Body of pancreas (tissue), 4 donors: ENCODE measurements around the gene RBMS3. TPM values are rescaled to one million over a fixed set of nuclear protein-coding genes. Genes with fewer than 3 reads are reported as not detected.

Source experiments
- ATAC-seq: fragments of 150-250 bp; one replicate; pipeline ENCODE4 v1.9.1; 2016
- DNase-seq, 4 donors: peaks; one replicate each; pipeline ENCODE4 v3.0.0-alpha.2; 2019
- H3K27ac ChIP-seq, 4 donors: fragments of 200-600 bp; sonication (generic); 1 replicate in 3 of 4; 2 replicates in 1 of 4; pipeline versions ENCODE4 v1.5.1 to v1.6.1; 2016 to 2019; ENCODE audit warnings: mild to moderate bottlenecking in 1 of 4, mixed read lengths in 1 of 4, moderate library complexity in 1 of 4
- H3K27me3 ChIP-seq, 2 donors: fragments of 200-600 bp; sonication (generic); one replicate each; pipeline ENCODE4 v1.6.0; 2016; ENCODE audit warnings: mild to moderate bottlenecking in 1 of 2
- H3K36me3 ChIP-seq, 2 donors: fragments of 200-600 bp; sonication (generic); replicated peaks in 1 of 2; 2 replicates each; pipeline ENCODE4 v1.5.1; 2016; ENCODE audit warnings: low read depth in 2 of 2; ENCODE audit not compliant: insufficient read depth in 1 of 2
- H3K4me1 ChIP-seq: fragments of 200-600 bp; sonication (generic); one replicate; pipeline ENCODE4 v1.6.0; 2016
- H3K4me3 ChIP-seq, 2 donors: fragments of 200-600 bp; sonication (generic); 1 replicate in 1 of 2; 2 replicates in 1 of 2; pipeline ENCODE4 v1.5.1; 2016 to 2019
- H3K9me3 ChIP-seq, 3 donors: fragments of 200-600 bp; sonication (generic); 1 replicate in 2 of 3; 2 replicates in 1 of 3; pipeline ENCODE4 v1.5.1; 2016
- POLR2A ChIP-seq, 3 donors: fragments of 450-650 bp; IDR thresholded peaks; one replicate each; pipeline ENCODE4 v1.6.1; 2016; ENCODE audit warnings: antibody characterized with exemption in 3 of 3, mild to moderate bottlenecking in 2 of 3
- WGBS, 2 donors: methylation state at CpG; one replicate each; pipeline ENCODE4 v1.1.5; 2017; 5-methylcytosine and 5-hydroxymethylcytosine counted together
- intact Hi-C: fragments of 100-400 bp; cut with DNase I; formaldehyde crosslinking; loops from one replicate; pipeline ENCODE4 v1.15.1; 2023
- total RNA-seq, 2 donors: library from RNA; depleted of rRNA; stranded (reverse); fragments of >200 nt; gene quantifications; one replicate each; pipeline ENCODE4 v1.1.0, GENCODE V29; 2016
- TF ChIP-seq, protein P1 (sequence below), 7 experiments: fragments of 450-650 bp in 4 of 7; fragments of 200-600 bp in 3 of 7; sonication (generic) in 3 of 7; IDR thresholded peaks; one replicate each; pipeline ENCODE4 v1.5.1; 2016 to 2019; ENCODE audit warnings: antibody characterized with exemption in 7 of 7

RBMS3 gene
- total RNA-seq, 2 donors from 2014 or later: 17.4 to 29.7 TPM

GRCh38 chr3:29696311-29696710, 415.4 kb downstream of the RBMS3 start:
- Histone ChIP-seq H3K4me1 (no peaks in the 10 kb centered on the region), H3K36me3 (no peaks in the 10 kb centered on the region), H3K27me3 (no peaks in the 10 kb centered on the region), H3K4me3 (no peak overlapping the region), H3K9me3 (no peaks in the 10 kb centered on the region), H3K27ac (peak overlapping the region in 1 of 4 donors; percentile 60)
- ATAC-seq (no peak), DNase-seq (no peak)
- WGBS, 2 donors: 55 to 58% methylated on average over 2 of the region's 2 CpGs
- no peak for TF ChIP-seq POLR2A (IDR thresholded peaks at IDR 0.05)
- TF ChIP-seq, protein P1, sequence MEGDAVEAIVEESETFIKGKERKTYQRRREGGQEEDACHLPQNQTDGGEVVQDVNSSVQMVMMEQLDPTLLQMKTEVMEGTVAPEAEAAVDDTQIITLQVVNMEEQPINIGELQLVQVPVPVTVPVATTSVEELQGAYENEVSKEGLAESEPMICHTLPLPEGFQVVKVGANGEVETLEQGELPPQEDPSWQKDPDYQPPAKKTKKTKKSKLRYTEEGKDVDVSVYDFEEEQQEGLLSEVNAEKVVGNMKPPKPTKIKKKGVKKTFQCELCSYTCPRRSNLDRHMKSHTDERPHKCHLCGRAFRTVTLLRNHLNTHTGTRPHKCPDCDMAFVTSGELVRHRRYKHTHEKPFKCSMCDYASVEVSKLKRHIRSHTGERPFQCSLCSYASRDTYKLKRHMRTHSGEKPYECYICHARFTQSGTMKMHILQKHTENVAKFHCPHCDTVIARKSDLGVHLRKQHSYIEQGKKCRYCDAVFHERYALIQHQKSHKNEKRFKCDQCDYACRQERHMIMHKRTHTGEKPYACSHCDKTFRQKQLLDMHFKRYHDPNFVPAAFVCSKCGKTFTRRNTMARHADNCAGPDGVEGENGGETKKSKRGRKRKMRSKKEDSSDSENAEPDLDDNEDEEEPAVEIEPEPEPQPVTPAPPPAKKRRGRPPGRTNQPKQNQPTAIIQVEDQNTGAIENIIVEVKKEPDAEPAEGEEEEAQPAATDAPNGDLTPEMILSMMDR (IDR thresholded peaks at IDR 0.05): no peak
- intact Hi-C loops: no loop called here

GRCh38 chr3:29697989-29698388, 417.1 kb downstream of the RBMS3 start:
- Histone ChIP-seq H3K27me3 (no peaks in the 10 kb centered on the region), H3K36me3 (no peaks in the 10 kb centered on the region), H3K9me3 (peaks cover 0 to 4% (median 0%) of the 10 kb centered on the region in 3 donors), H3K27ac (no peak overlapping the region), H3K4me3 (no peak overlapping the region), H3K4me1 (no peaks in the 10 kb centered on the region)
- intact Hi-C loops: no loop called here
- ATAC-seq (no peak), DNase-seq (no peak)
- 57 to 64% methylated on average over 2 of the region's 2 CpGs for WGBS, 2 donors
- TF ChIP-seq POLR2A (IDR thresholded peaks at IDR 0.05): no peak
- TF ChIP-seq, protein P1 (IDR thresholded peaks at IDR 0.05): no peak

- H3K4me1 ChIP-seq: no peaks in the 10 kb centered on the region
- DNase-seq (no peak), ATAC-seq (no peak)
- H3K36me3 ChIP-seq: no peaks in the 10 kb centered on the region
- H3K27ac ChIP-seq: no peak overlapping the region
- peaks cover 0 to 4% (median 0%) of the 10 kb centered on the region in 3 donors for H3K9me3 ChIP-seq
- intact Hi-C loops: no loop called here
- no peak overlapping the region for H3K4me3 ChIP-seq
- H3K27me3 ChIP-seq: no peaks in the 10 kb centered on the region
- 90 to 94% methylated on average over 2 of the region's 2 CpGs for WGBS, 2 donors
- TF ChIP-seq, protein P1 (IDR thresholded peaks at IDR 0.05): no peak
- TF ChIP-seq POLR2A (IDR thresholded peaks at IDR 0.05): no peak
Observed at GRCh38 chr3:29700256-29700655, 419.4 kb downstream of the RBMS3 start.

DNA sequence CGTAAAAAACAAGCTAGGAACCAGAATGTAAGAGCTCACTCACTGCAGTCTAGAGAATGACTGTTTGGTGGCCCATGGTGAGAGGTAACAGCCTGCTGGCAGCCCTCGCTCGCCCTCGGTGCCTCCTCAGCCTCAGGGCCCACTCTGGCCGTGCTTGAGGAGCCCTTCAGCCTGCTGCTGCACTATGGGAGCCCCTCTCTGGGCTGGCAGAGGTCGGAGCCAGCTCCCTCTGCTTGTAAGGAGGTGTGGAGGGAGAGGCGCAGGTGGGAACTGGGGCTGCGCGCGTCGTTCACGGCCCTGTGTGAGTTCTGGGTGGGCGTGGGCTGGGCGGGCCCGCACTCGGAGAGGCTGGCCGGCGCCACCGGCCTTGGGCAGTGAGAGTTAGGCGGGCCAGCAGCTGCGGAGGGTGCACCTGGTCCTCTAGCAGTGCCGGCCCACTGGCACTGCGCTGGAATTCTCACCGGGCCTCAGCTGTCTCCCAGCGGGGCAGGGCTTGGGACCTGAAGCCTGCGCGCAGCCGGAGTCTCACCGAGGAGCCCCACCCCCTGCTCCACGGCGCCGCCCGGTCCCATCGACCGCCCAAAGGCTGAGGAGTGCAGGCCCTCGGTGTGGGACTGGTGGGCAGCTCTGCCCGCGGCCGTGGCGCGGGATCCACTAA, 420.6 kb downstream of the RBMS3 start:
- TF ChIP-seq POLR2A (IDR thresholded peaks at IDR 0.05): no peak
- TF ChIP-seq, protein P1 (IDR thresholded peaks at IDR 0.05): no peak
- H3K9me3 ChIP-seq: peaks cover 0 to 4% (median 0%) of the 10 kb centered on the region in 3 donors
- H3K4me3 ChIP-seq: no peak overlapping the region
- 86 to 91% methylated on average over 11 to 38 of the region's 41 CpGs for WGBS, 2 donors
- no peak for DNase-seq
- H3K27me3 ChIP-seq: no peaks in the 10 kb centered on the region
- no peak overlapping the region for H3K27ac ChIP-seq
- no peaks in the 10 kb centered on the region for H3K4me1 ChIP-seq
- ATAC-seq: no peak
- no peaks in the 10 kb centered on the region for H3K36me3 ChIP-seq
- intact Hi-C loops: no loop called here
